Fibroblast of pulmonary artery (primary cell): ENCODE results near the gene WDR90.
A peak's percentile ranks its signal among the peaks of the same experiment; 100 is the strongest.

Source experiments
- DNase-seq: peaks from one replicate; pipeline ENCODE4 v3.0.0-alpha.2; 2010; ENCODE audit warnings: low read depth
- H3K4me3 ChIP-seq: replicated peaks from 2 replicates; pipeline ENCODE4 v1.5.1; 2011; ENCODE audit warnings: low read depth, mild to moderate bottlenecking, control low read depth, low read length, moderate library complexity
- CTCF ChIP-seq: IDR thresholded peaks from 2 replicates; pipeline ENCODE4 v1.5.1; 2011; ENCODE audit warnings: mild to moderate bottlenecking, control low read depth, low read length, inconsistent platforms; ENCODE audit errors: missing control alignments

WDR90 gene

GRCh38 chr16:658679-659571 lies 9.8 kb downstream of the WDR90 start:
- TF ChIP-seq CTCF, result no peak
- DNase-seq, result no peak
- H3K4me3 ChIP-seq, result no peak overlapping the region

GRCh38 chr16:659618-660017 lies 10.5 kb downstream of the WDR90 start:
- DNase-seq, result no peak
- TF ChIP-seq CTCF, result no peak
- no peak overlapping the region for H3K4me3 ChIP-seq

GRCh38 chr16:660132-660458 lies 10.9 kb downstream of the WDR90 start:
- no peak overlapping the region for H3K4me3 ChIP-seq
- DNase-seq, result no peak
- no peak for TF ChIP-seq CTCF

- TF ChIP-seq CTCF, result peak; percentile 27
- H3K4me3 ChIP-seq, result no peak overlapping the region
Observed at GRCh38 chr16:660459-661183, 11.5 kb downstream of the WDR90 start.

GRCh38 chr16:661184-661821 lies 12.1 kb downstream of the WDR90 start:
- TF ChIP-seq CTCF, result no peak
- no peak for DNase-seq
- H3K4me3 ChIP-seq, result no peak overlapping the region

More at GRCh38 chr16:660459-661183, 11.5 kb downstream of the WDR90 start:
- DNase-seq, result peak; percentile 76

- no peak for DNase-seq
- no peak for TF ChIP-seq CTCF
- no peak overlapping the region for H3K4me3 ChIP-seq
Observed at GRCh38 chr16:662095-662494, 12.9 kb downstream of the WDR90 start.
